SW 1271 (cell line): Measurements from ENCODE around the gene KCNQ4.

Experiments
- DNase-seq, 2 experiments: peaks; one replicate each; lab custom pipeline; 2025; lab: John Stamatoyannopoulos, UW

KCNQ4 gene

GRCh38 chr1:40783001-40783905 is at the start of gene KCNQ4:
Gene KCNQ4 (plus strand): TSS chr1:40783787. CDS start chr1:40784094, 307 bp downstream.
- DNase-seq = no peak

GRCh38 chr1:40734882-40735628 is 48.5 kb upstream of the KCNQ4 start:
- DNase-seq = no peak

- no peak for DNase-seq
These were observed 47.5 kb upstream of the KCNQ4 start for GRCh38 chr1:40736085-40736531.

GRCh38 chr1:40738831-40739230 is 44.8 kb upstream of the KCNQ4 start:
- DNase-seq = no peak

- DNase-seq = no peak
These were observed 44.1 kb upstream of the KCNQ4 start for GRCh38 chr1:40739455-40740008.

- DNase-seq = no peak
These were observed 43.3 kb upstream of the KCNQ4 start for GRCh38 chr1:40740039-40740996.

- no peak for DNase-seq
These were observed 42.4 kb upstream of the KCNQ4 start for GRCh38 chr1:40740997-40741736.

GRCh38 chr1:40742363-40743061 is 41.1 kb upstream of the KCNQ4 start:
- no peak for DNase-seq

- DNase-seq = no peak
These were observed 40.1 kb upstream of the KCNQ4 start for GRCh38 chr1:40743452-40743851.

- DNase-seq = no peak
These were observed 39.7 kb upstream of the KCNQ4 start for GRCh38 chr1:40743860-40744259.

GRCh38 chr1:40745176-40745575 is 38.4 kb upstream of the KCNQ4 start:
- no peak for DNase-seq

- DNase-seq = no peak
These were observed 37.1 kb upstream of the KCNQ4 start for GRCh38 chr1:40746344-40747090.

GRCh38 chr1:40748841-40749718 is 34.5 kb upstream of the KCNQ4 start:
- no peak for DNase-seq

- no peak for DNase-seq
These were observed 33.8 kb upstream of the KCNQ4 start for GRCh38 chr1:40749817-40750216.

GRCh38 chr1:40750451-40750908 is 33.1 kb upstream of the KCNQ4 start:
- DNase-seq = no peak

- no peak for DNase-seq
These were observed 31.8 kb upstream of the KCNQ4 start for GRCh38 chr1:40751802-40752201.

GRCh38 chr1:40753142-40753882 is 30.3 kb upstream of the KCNQ4 start:
- DNase-seq = no peak

GRCh38 chr1:40754201-40754600 is 29.4 kb upstream of the KCNQ4 start:
- no peak for DNase-seq
